Endometrial microvascular endothelial cells (primary cell): ENCODE measurements around the gene CSPG4. TPM values are rescaled to one million over a fixed set of nuclear protein-coding genes. Genes with fewer than 3 reads are reported as not detected.
"Not testable (repeated sequence)": the region's sequence is repeated elsewhere in the genome, so short reads cannot be mapped to it uniquely, and the experiment has no call there.

Source experiments
- in situ Hi-C: cut with HindIII; loops from 2 replicates; pipeline ENCODE4 v1.10.0; 2017; ENCODE audit warnings: low sequenced_read_pairs, low pct_unique_long_range_greater_than_20kb; ENCODE audit errors: inconsistent ontology term
- total RNA-seq: library from RNA; depleted of rRNA; stranded (reverse); fragments of >200 nt; gene quantifications from one replicate; pipeline ENCODE4 v1.2.3, GENCODE V29; 2015; ENCODE audit errors: inconsistent ontology term

The CSPG4 gene
- total RNA-seq, 1 donor from 2014 or later: 1.9 TPM

DNA sequence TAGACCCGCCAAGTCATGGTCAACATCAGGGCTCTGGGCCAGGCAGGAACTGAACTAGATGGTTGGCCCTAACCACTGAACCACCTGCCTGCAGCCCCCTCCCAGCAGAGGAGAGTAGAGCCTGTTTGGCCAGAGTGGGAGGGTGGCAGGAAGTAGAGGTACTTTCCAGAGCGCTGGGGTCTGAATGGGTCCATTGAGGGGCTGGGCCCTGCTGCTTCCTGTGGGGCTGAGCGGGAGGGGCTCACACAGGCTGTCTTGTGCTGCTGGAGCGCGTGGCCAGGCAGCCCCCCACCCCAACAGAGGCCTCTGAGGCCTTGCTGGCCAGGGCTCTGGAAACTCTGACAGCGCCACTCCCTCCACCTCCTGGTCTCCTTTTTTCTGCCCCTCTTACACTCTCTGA is 17.4 kb downstream of the CSPG4 start:
- in situ Hi-C loops: no loop called here

DNA sequence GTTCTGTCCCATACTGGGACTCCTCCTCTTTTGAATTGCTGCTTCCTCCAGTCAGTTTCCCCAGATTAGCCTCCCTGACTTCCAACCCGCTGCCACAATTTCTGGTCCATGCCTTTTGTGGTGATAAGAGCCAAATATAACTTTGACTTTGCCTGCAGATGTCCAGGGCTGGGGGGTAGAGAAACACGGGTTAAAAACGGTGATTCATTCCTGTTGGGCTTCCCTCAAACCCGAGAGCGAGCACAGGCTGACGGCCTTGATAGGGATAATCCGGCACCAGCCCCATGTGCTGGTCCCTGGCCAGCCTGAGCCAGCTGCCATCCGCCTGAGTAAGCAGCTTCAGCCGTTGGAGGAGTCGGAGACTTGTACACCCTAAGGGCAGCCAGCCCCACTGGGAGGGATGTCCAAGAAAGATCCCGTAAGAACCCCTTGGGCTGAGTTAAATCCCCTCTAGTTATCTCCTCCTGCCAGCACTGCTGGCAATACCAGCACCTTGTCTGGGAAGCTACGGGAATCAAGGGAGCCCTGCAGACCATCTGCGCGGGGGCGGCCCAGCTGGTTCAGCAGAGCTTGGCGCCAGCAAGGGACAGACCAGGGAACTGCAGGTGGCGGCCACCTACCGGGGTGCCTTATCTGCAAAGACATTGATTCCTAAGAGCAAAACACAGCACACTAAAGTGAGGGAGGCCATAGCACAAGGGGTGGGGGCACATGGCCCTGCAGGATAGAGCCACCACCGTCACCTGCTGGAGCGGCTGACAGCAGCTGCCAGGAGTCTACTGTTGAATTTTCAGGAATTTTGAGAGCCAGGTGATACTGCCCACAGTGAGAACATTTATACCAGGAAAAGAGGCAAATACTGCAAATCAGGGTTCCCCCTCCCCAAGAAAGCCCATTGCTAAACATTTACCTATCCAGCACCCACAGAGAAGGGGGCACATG is 18.1 kb downstream of the CSPG4 start:
- in situ Hi-C loops: no loop called here

DNA sequence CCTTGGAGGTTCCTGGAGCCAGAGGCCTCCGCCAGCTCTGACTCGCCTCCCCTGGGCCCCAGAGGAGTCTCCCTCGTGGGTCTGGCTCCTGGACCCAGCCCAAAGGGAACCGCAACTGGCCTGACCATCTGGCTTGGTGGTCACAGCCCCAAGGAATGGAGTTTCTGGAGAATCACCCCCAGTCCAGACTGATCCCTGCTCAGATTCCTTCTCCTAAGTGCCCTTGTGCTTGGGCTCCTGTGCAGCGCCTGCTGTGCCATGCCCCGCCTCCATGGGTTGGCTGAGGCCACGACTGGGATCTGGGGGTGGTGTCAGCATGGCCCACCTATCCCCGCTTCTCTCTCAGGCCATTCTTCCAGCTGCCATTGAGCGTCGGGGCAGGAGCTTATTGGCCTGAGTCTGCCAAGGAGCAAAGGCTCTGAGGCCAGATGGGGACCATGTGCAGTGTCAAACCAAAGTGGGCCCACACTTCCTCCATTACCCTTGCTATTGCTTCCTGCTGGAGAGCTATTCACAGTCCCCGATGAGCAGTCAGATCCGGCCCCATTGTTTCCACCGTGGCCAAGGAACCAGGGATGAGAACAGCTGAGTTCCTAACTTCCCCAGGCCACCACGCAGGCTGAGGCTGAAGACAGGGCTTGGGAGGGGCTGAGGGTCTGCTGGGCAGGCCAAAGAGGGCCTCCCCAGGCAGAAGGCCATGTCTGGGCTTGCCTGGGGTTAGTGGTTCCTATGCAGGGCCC is 19.0 kb downstream of the CSPG4 start:
- in situ Hi-C loops: no loop called here

DNA sequence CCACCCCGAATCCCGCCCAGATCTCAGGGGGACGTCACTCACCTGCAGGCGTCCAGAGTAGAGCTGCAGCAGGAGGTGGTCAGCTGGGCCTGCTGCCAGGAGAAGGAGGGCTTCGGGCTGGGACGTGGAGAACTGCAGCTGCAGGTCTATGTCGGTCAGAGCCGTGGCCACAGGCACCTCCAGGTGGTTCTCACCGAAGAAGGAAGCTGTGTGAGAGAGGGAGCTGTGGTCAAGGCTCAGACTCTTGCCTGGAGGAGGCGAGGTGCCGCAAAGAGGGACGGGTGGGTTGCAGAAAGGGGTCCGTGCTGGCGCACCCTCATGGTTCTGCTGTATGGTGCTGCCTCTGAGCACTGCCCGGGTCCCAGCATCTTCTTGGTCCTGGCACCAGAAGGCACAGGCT is 19.6 kb downstream of the CSPG4 start:
- in situ Hi-C loops: not testable (repeated sequence)

DNA sequence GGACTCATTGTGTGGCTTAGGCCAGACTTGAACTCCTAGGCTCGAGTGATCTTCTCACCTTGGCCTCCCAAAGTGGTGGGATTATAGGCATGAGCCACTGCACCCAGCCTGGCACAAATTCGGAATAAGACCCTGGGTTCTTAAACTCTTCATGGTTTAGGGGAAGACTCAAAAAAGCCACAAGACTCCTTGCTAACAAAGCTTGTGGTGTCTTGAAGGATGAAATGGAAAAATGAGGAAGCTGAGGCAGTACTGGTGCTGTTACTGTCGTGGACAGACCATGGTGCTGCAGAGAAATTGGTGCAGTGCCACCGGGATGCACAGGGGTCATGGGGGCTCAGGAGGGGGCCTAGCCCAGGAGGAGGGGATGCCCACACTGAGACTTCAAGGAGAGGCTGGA is 20.3 kb downstream of the CSPG4 start:
- in situ Hi-C loops: not testable (repeated sequence)

DNA sequence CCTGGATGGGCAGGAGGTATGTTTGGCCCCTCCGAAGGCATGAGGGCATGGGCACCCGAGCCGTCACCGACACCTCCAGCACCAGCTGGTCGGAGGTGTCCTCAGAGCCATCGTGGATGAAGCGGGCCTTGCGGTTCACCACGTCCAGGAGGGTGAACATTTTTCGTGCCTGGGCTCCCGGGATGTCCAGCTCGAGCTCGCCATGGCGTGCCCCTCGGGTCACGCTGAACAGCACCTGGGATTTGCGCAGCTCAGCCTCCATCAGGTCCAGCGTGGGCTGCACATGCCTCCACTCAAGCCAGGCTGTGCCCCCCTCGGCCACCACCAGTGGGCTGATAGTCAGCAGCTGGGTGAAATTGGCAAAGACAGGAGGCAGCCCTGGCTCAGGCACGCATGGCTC is 23.2 kb downstream of the CSPG4 start:
- in situ Hi-C loops: not testable (repeated sequence)

DNA sequence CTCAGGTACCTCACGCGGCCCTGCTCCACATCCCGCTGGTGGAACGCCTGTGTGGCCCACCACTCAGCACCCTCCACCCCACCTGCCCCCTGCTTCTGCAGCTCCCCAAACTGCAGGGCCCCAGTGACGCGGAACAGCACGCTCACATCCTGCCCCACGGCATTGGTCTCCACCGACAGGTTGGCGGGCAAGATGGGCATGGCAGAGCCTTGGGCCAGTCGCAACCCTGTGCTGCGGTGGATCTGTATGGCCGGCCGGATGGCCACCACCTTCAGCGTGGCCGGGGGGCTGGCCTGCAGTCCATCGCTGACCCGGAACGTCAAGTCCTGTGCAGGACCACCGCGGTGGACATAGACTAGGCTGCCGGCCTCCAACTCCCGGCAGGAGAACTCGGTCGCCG is 23.8 kb downstream of the CSPG4 start:
- in situ Hi-C loops: no loop called here

DNA sequence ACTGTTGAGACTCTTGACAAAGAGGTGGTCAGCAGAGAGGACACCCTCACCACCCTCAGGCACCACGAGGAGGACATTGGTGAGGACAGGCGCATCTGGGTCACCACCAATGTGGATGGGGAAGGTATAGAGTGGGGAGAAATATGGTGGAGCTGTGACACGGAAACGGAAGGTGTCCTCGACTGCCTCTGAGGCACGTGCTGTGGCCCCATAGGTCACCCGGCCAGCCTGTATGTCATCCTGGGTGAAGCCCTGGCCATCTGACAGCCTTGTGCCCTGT is 24.4 kb downstream of the CSPG4 start:
- in situ Hi-C loops: no loop called here

DNA sequence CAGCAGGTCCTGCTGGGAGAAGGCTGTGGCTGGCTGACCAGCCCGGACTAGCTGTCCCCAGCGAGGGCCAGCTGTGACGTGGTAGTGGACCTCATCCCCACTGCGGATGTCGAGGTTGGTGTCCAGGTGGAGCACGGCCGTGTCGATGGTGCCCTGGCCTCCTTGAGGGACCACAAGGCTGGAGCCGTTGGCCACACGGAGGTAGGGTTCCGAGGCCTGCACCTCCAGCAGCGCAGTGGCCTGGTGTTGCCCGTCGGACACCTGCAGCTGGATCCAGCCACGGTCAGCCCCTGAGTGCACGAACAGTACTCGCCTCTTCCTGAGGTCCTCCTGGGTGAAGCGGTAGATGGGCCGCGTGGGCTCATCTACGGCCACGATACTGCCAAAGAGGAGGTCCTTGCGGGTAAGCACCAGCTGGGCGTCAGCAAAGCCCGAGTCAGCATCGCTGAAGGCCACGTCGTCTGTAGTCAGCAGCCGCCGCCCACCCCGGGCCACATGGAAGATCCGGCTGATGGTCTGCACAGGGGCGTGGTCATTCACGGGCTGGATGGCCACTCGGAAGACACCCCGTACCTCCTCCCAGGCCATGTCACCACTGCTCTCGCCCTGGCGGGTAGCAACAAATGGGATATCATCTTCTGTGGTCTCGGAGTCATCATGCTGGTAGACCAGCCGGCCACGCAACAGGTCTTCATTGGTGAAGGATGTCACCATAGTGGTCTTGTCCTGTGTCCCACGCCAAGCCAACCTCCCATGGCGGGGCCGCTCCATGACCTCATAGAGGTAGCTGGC is 25.0 kb downstream of the CSPG4 start:
- in situ Hi-C loops: no loop called here

DNA sequence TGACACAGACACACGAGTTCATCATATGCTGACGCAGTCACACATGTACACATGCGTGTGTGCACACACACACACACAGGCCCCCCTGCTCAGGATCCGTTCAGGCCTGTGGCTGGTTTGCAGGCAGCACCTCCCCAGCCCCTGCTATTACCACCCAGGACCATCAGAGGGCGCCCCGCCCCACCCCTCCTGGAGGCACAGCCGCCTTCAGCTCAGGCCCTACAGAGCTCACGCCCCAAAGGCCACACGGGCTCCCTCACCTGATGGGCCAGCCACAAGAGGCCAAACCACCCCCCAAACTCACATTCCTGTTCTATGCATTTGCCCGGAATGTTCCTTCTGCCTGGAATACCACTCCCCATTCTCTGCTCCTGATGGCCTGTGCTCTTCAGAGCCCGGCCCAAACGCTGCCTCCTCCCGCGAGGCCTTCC is 26.4 kb downstream of the CSPG4 start:
- in situ Hi-C loops: not testable (repeated sequence)

DNA sequence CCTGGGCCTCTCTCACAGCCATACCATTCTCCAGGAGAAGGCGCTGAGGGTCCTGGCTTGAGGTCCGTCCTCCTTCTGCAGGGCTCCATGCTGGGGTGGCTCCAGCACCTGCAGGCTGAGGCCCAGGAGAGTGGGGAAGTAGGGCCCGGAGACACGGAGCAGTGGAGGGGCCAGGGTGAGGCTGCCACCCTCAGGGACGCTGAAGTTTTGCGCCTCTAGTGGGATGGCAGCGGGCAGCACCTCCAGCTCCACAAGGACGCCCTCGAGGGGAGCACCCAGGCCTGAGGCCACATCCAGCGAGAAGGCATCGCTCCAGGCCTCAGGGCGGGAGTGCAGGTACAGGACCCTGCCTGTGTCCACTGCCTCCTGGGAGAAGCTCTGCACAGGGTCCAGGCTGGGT is 27.5 kb downstream of the CSPG4 start:
- in situ Hi-C loops: no loop called here

DNA sequence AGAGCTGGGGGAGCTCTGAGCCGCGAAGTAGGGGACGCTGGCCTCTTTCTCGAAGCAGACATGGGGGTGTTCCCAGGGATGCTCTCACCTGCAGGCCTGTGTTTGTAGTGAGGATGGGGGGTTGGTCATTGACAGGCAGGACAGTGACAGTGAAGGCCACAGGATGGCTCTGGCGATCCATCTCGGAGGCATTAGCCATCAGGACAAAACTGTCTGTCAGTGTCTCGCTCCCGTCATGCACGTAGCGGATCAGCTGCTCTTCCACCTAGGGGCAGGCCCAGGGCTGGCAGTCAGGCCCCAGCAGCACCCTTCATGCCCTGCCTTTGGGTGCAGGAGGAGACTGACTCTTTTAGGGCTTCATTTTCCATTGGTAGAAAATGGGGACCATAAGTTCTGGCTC is 28.0 kb downstream of the CSPG4 start:
- in situ Hi-C loops: no loop called here

DNA sequence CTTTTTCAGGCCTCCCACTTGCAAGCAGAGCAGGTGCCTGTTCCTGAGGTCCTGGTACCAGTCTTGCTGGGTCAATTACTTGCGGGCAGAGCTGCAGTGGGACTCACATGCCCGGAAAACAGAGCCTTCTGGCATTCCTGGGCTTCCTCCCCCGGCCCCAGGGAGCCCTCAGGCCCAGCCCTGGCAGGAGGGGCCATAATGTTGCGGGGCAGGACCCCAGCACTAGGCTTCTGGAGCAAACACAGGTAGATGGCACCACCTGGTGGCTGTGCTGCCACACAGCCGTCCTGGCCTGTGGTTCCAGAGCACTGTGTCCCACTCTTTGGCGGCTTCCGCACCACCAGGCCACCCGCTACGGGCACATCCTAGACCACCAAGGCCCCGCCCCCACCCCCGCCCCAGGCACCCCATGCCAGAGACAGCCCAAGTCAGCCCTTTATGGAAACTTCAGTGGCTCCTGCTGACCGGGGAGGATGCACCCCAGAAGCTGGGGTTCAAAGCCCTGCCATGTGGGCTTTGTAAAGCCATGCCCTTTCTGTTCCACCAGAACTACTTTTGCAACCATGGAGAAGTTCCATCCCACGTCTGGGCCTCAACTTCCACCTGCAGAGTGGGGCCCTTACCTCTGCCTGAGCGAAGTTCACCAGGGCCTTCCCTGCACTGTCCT is 28.9 kb downstream of the CSPG4 start:
- in situ Hi-C loops: not testable (repeated sequence)

DNA sequence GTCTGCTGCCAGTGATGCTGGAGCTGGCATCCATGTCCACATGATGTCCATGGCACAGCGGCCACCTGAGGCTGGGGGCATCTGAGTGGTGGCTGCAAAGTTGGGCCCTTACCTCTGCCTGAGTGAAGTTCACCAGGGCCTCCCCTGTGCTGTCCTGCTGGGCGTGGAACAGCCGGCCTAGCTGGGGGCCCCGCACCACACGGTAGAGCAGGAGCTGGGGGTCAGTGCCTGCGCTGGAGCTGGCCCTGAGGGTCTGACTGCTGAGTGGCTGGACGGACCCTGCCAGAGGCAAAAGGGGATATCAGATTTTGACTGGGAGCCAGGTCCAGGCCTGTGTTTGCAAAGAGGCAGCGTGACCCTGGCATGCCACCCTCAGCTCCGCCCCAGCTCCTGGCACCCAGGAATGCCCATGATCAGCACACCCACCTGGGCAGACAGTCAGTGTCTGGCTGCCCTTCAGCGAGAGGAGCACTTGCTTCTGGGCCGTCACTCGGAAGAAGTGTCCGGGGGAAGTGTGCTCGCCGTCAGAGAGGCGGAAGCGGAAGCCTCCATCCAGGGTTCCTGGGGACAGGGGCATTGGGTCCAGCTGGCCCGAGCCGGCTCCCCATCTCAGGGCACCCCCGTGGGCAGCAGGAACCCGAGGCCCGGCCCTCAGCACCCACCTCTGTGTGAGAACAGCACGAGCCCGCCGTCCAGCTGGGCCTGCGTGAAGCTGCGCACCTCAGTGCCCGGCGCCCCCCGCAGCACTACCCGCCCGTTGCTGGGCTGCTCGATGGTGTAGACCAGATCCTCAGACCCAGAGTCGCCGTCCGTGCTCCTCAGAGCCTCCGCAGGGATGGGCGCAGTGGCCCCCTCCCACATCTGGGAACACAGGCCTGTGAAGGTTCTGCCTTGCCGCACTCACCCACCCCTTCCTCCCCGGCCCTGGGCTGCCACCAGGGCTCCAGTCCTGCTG is 30.2 kb downstream of the CSPG4 start:
- in situ Hi-C loops: no loop called here

DNA sequence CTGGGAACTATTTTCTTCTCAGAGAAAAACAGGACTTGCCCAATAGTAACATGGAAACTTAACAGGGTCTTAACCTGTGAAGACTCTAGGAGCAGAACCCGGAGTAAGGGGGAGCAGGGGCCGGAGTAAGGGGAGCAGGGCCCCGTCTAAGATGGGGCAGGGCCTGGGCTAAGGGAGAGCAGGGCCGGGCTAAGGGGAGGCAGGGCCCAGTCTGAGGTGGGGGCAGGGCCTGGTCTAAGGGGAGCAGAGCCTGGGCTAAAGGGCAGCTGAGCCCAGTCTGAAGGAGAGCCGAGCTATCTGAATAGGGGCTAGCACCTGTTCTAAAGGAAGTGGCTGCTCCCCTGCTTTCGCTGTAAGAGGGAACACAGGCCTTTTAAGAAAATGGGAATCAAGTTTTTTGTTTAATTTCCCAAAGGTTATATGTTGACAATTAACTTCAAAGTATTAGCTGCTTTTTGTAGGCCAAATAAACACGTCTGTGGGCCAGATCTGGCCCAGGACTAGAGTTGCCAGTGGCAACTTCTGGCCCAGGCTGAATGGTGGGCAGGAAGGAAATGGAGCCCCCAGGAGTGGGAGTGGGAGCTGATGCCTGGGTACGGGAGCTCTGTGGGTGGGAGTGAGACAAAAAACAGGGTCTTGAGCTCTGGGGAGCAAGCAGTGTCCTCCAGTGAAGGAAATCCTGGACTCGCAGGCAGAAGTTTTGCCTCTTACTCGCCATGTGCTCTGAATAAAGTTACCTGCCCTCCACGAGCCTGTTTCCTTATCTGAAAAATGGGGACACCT is 32.5 kb downstream of the CSPG4 start:
- in situ Hi-C loops: no loop called here

DNA sequence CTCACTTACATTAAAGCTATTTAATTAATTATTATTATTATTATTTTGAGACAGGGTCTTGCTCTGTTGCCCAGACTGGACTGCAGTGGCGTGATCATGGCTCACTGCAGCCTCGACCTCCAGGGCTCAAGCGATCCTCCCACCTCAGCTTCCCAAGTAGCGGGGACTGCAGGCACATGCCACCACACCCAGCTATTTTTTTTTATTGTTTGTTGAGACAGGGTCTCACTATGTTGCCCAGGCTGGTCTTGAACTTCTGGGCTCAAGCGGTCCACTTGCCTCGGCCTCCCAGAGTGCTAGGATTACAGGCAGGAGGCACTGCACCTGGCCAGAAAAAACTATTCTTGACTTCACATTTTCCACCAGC is 34.3 kb downstream of the CSPG4 start:
- in situ Hi-C loops: not testable (repeated sequence)
